Spleen (tissue), 7 donors: ENCODE measurements around the gene CTXN3.

ENCODE experiments used
- POLR2A ChIP-seq, 3 donors: fragments of 450-650 bp; IDR thresholded peaks; one replicate each; pipeline ENCODE4 v1.5.1; 2017; ENCODE audit warnings: antibody characterized with exemption in 3 of 3, mild to moderate bottlenecking in 1 of 3
- TF ChIP-seq, protein P1 (sequence below), 11 experiments: fragments of 200-600 bp in 7 of 11; fragments of 450-650 bp in 4 of 11; sonication (generic) in 4 of 11; IDR thresholded peaks in 8 of 11; conservative IDR thresholded peaks in 3 of 11; 1 replicate in 7 of 11; 2 replicates in 4 of 11; pipeline versions ENCODE4 v1.4.0 to v1.8.0; 2016 to 2021; ENCODE audit warnings: antibody characterized with exemption in 11 of 11, inconsistent platforms in 4 of 11, mild to moderate bottlenecking in 1 of 11
- donor health status: DM: no; HTN: no; CAD: no; lungs with moderate emphysema.
- donor health status: DM: no; HTN: no; CAD: no.
- donor health status: DM: no; HTN: no; CAD: no.

DNA sequence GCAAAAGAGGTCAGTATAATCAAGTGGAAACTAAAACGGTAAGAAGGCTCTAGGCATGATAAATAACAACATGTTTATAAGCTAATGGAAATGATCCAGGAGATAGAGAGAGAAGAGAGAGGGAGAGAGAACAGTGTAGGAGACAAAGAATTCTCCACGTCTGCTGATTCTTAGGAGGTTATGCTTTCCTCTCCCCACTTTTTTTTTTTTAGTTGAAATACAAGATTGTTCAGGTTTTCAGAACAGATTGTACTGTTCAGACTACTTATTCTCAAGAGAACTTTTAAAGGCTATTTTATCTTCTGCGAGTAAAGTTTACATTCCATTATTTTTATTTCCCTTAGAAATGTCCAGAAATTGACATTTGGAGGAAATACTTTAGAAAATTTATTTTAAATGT, 58.3 kb downstream of the CTXN3 start:
- TF ChIP-seq POLR2A (IDR thresholded peaks at IDR 0.05) = no peak
- TF ChIP-seq, protein P1, sequence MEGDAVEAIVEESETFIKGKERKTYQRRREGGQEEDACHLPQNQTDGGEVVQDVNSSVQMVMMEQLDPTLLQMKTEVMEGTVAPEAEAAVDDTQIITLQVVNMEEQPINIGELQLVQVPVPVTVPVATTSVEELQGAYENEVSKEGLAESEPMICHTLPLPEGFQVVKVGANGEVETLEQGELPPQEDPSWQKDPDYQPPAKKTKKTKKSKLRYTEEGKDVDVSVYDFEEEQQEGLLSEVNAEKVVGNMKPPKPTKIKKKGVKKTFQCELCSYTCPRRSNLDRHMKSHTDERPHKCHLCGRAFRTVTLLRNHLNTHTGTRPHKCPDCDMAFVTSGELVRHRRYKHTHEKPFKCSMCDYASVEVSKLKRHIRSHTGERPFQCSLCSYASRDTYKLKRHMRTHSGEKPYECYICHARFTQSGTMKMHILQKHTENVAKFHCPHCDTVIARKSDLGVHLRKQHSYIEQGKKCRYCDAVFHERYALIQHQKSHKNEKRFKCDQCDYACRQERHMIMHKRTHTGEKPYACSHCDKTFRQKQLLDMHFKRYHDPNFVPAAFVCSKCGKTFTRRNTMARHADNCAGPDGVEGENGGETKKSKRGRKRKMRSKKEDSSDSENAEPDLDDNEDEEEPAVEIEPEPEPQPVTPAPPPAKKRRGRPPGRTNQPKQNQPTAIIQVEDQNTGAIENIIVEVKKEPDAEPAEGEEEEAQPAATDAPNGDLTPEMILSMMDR (IDR thresholded peaks at IDR 0.05 in 8 of 11, conservative IDR thresholded peaks at IDR 0.05 in 3 of 11) = no peak
